ENCODE results near the gene COL18A1. TPM values are rescaled to one million over a fixed set of nuclear protein-coding genes. Genes with fewer than 3 reads are reported as not detected.

COL18A1 gene
- polyA plus RNA-seq, 1 of the 3 experiments (the other 2 are of a cell fraction), result 118 TPM

DNA sequence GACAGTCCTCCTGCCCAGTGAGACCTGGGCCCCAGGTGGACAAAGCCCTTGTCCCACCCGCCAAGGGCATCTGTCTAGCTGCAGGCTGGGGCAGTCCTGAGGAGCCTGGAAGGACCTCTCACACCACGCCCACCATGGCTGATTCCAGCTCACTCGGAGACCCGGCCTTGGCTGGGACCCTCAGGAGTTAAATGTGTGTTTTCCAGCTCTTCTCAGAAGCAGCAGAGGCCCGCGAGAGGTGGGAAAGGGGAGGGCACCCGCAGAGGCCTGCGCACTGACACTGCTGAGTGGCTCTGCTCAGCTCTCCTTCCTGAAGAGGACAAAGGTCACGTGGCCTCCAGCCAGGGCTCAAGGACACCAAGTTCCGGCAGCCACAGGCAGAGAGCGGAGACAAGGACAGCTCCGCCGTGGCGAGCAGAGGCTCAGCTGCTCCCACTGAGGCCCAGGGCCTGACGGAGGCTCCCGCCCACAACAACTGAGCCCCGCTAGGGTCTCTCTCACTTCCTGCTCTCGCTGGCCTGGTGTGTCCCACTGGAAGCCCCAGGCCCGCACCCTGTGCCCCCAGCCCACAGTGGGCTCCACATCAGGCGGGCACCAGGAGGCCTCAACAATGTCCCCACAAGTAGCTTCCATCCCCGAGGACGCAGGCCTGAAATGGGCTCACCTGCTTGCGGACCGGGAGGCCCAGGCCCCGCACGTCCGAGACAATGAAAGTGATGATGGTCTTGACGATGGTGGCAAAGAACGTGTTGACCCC is 120.4 kb downstream of the COL18A1 start:
- H3K9me3 ChIP-seq, result peaks cover 9% of the 10 kb centered on the region
- H3K79me2 ChIP-seq (ENCODE audit: insufficient read depth), result no peaks in the 10 kb centered on the region; the same call in 1 of the 2 replicates
- no peaks in the 10 kb centered on the region for H3K27me3 ChIP-seq (ENCODE audit: insufficient read depth)
- peaks cover 23 to 25% of the 10 kb centered on the region in 2 experiments for H3K36me3 ChIP-seq (replicated peaks in 1 of 2; ENCODE audit: control insufficient read depth in 1 of 2, insufficient read depth in 2 of 2, low read length in 1 of 2)
- WGBS (ENCODE audit: low lambda C conversion rate), result 96% methylated on average over 21 of the region's 29 CpGs
- no peak for DNase-seq
- no peak overlapping the region for H3K4me2 ChIP-seq
- TF ChIP-seq, protein P1, sequence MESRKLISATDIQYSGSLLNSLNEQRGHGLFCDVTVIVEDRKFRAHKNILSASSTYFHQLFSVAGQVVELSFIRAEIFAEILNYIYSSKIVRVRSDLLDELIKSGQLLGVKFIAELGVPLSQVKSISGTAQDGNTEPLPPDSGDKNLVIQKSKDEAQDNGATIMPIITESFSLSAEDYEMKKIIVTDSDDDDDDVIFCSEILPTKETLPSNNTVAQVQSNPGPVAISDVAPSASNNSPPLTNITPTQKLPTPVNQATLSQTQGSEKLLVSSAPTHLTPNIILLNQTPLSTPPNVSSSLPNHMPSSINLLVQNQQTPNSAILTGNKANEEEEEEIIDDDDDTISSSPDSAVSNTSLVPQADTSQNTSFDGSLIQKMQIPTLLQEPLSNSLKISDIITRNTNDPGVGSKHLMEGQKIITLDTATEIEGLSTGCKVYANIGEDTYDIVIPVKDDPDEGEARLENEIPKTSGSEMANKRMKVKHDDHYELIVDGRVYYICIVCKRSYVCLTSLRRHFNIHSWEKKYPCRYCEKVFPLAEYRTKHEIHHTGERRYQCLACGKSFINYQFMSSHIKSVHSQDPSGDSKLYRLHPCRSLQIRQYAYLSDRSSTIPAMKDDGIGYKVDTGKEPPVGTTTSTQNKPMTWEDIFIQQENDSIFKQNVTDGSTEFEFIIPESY (IDR thresholded peaks at IDR 0.05; ENCODE audit: borderline replicate concordance, low read depth), result no peak
- TF ChIP-seq SIN3A (IDR thresholded peaks at IDR 0.05; ENCODE audit: borderline replicate concordance, low read depth, low read length), result no peak
- no peak for TF ChIP-seq NRF1 (IDR thresholded peaks at IDR 0.05; ENCODE audit: low read depth, low read length)
- no peak for TF ChIP-seq MXI1 (IDR thresholded peaks at IDR 0.05; ENCODE audit: low read depth, low read length)
- TF ChIP-seq JUND (IDR thresholded peaks at IDR 0.05), result no peak
- TF ChIP-seq, protein P2, sequence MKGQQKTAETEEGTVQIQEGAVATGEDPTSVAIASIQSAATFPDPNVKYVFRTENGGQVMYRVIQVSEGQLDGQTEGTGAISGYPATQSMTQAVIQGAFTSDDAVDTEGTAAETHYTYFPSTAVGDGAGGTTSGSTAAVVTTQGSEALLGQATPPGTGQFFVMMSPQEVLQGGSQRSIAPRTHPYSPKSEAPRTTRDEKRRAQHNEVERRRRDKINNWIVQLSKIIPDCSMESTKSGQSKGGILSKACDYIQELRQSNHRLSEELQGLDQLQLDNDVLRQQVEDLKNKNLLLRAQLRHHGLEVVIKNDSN (IDR thresholded peaks at IDR 0.05; ENCODE audit: borderline replicate concordance, low read depth), result no peak
- TF ChIP-seq, protein P3, sequence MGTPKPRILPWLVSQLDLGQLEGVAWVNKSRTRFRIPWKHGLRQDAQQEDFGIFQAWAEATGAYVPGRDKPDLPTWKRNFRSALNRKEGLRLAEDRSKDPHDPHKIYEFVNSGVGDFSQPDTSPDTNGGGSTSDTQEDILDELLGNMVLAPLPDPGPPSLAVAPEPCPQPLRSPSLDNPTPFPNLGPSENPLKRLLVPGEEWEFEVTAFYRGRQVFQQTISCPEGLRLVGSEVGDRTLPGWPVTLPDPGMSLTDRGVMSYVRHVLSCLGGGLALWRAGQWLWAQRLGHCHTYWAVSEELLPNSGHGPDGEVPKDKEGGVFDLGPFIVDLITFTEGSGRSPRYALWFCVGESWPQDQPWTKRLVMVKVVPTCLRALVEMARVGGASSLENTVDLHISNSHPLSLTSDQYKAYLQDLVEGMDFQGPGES (IDR thresholded peaks at IDR 0.05; ENCODE audit: low read depth, low read length), result no peak
- no peak for TF ChIP-seq SMC3 (IDR thresholded peaks at IDR 0.05; ENCODE audit: low read depth, low read length)
- TF ChIP-seq ELF1 (IDR thresholded peaks at IDR 0.05), result no peak
- no peak for TF ChIP-seq TAF1 (IDR thresholded peaks at IDR 0.05; ENCODE audit: borderline replicate concordance, low read depth, low read length)
- no peak for TF ChIP-seq TCF12 (IDR thresholded peaks at IDR 0.05)
- H3K9ac ChIP-seq, result no peak overlapping the region
- no peak overlapping the region for H3K27ac ChIP-seq (ENCODE audit: low read depth in 2 of 2, low read length in 1 of 2)
- no peaks in the 10 kb centered on the region for H3K9me2 ChIP-seq
- H3F3A ChIP-seq (replicated peaks; ENCODE audit: insufficient read depth), result peaks cover 4% of the 10 kb centered on the region
- no peak overlapping the region for H2AFZ ChIP-seq (ENCODE audit: low read depth)
- H3K4me1 ChIP-seq (ENCODE audit: control insufficient read depth in 1 of 2, insufficient read depth in 2 of 2, low read depth in 1 of 2, low read length in 1 of 2), result no peaks in the 10 kb centered on the region
- CTCF ChIA-PET, result no interaction called here
- POLR2A ChIA-PET, result no interaction called here
- no peaks in the 10 kb centered on the region for H4K20me1 ChIP-seq (ENCODE audit: insufficient read depth)
- no peak overlapping the region for H3K4me3 ChIP-seq (ENCODE audit: low read depth in 2 of 2, low read length in 1 of 2)

DNA sequence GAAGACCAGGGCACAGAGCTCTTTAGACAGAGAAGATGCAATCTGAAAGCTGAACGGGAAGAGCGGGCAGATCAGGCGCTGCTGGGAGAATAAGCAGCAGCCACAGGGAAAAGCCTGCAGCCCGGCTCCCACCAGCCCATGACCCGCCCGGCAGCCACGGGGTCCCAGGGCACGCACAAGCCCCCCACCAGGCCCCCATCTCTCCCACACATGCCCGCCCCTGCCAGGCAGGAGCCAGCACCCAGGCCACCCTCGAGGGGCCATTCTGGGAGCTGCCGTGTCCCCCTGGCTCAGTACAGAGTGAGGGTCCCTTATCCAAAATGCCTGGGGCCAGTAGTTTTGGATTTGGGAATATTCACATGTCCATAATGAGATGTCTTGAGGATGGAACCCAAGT is 120.9 kb downstream of the COL18A1 start:
- ChIA-PET POLR2A (no interaction called here), CTCF (no interaction called here)
- Histone ChIP-seq H3K36me3 (replicated peaks in 1 of 2; ENCODE audit: control insufficient read depth in 1 of 2, insufficient read depth in 2 of 2, low read length in 1 of 2) (peaks cover 21% of the 10 kb centered on the region in 2 experiments), H3K9me2 (no peaks in the 10 kb centered on the region), H2AFZ (ENCODE audit: low read depth) (no peak overlapping the region), H4K20me1 (ENCODE audit: insufficient read depth) (no peaks in the 10 kb centered on the region), H3K27me3 (ENCODE audit: insufficient read depth) (no peaks in the 10 kb centered on the region), H3K4me3 (ENCODE audit: low read depth in 2 of 2, low read length in 1 of 2) (no peak overlapping the region), H3K4me1 (ENCODE audit: control insufficient read depth in 1 of 2, insufficient read depth in 2 of 2, low read depth in 1 of 2, low read length in 1 of 2) (no peaks in the 10 kb centered on the region), H3K27ac (ENCODE audit: low read depth in 2 of 2, low read length in 1 of 2) (no peak overlapping the region), H3K9ac (no peak overlapping the region), H3K79me2 (ENCODE audit: insufficient read depth) (no peaks in the 10 kb centered on the region), H3K4me2 (no peak overlapping the region), H3F3A (replicated peaks; ENCODE audit: insufficient read depth) (peaks cover 4% of the 10 kb centered on the region), H3K9me3 (peaks cover 9% of the 10 kb centered on the region)
- no peak for DNase-seq
- 90% methylated on average over 3 of the region's 11 CpGs for WGBS (ENCODE audit: low lambda C conversion rate)
- TF ChIP-seq EZH2phosphoT487 (IDR thresholded peaks at IDR 0.05; ENCODE audit: borderline replicate concordance, low read depth) (no peak), EP300 (IDR thresholded peaks at IDR 0.05; ENCODE audit: borderline replicate concordance in 1 of 2, low read depth in 1 of 2, low read length in 1 of 2) (no peak), NRF1 (IDR thresholded peaks at IDR 0.05; ENCODE audit: low read depth, low read length) (no peak), TCF12 (IDR thresholded peaks at IDR 0.05) (no peak), FOXJ3 (CRISPR knock-in tag; IDR thresholded peaks at IDR 0.05) (no peak), RFX5 (IDR thresholded peaks at IDR 0.05; ENCODE audit: low read length) (no peak), FOSL2 (IDR thresholded peaks at IDR 0.05; ENCODE audit: borderline replicate concordance, low read depth) (no peak)
- TF ChIP-seq, protein P4, sequence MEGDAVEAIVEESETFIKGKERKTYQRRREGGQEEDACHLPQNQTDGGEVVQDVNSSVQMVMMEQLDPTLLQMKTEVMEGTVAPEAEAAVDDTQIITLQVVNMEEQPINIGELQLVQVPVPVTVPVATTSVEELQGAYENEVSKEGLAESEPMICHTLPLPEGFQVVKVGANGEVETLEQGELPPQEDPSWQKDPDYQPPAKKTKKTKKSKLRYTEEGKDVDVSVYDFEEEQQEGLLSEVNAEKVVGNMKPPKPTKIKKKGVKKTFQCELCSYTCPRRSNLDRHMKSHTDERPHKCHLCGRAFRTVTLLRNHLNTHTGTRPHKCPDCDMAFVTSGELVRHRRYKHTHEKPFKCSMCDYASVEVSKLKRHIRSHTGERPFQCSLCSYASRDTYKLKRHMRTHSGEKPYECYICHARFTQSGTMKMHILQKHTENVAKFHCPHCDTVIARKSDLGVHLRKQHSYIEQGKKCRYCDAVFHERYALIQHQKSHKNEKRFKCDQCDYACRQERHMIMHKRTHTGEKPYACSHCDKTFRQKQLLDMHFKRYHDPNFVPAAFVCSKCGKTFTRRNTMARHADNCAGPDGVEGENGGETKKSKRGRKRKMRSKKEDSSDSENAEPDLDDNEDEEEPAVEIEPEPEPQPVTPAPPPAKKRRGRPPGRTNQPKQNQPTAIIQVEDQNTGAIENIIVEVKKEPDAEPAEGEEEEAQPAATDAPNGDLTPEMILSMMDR (IDR thresholded peaks at IDR 0.05), result no peak
- TF ChIP-seq, protein P5, sequence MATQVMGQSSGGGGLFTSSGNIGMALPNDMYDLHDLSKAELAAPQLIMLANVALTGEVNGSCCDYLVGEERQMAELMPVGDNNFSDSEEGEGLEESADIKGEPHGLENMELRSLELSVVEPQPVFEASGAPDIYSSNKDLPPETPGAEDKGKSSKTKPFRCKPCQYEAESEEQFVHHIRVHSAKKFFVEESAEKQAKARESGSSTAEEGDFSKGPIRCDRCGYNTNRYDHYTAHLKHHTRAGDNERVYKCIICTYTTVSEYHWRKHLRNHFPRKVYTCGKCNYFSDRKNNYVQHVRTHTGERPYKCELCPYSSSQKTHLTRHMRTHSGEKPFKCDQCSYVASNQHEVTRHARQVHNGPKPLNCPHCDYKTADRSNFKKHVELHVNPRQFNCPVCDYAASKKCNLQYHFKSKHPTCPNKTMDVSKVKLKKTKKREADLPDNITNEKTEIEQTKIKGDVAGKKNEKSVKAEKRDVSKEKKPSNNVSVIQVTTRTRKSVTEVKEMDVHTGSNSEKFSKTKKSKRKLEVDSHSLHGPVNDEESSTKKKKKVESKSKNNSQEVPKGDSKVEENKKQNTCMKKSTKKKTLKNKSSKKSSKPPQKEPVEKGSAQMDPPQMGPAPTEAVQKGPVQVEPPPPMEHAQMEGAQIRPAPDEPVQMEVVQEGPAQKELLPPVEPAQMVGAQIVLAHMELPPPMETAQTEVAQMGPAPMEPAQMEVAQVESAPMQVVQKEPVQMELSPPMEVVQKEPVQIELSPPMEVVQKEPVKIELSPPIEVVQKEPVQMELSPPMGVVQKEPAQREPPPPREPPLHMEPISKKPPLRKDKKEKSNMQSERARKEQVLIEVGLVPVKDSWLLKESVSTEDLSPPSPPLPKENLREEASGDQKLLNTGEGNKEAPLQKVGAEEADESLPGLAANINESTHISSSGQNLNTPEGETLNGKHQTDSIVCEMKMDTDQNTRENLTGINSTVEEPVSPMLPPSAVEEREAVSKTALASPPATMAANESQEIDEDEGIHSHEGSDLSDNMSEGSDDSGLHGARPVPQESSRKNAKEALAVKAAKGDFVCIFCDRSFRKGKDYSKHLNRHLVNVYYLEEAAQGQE (IDR thresholded peaks at IDR 0.05; ENCODE audit: low read depth, low read length), result no peak
